ENCODE data around the gene CANT1. TPM values are rescaled to one million over a fixed set of nuclear protein-coding genes. Genes with fewer than 3 reads are reported as not detected.

CANT1 gene
- total and polyA plus RNA-seq, 2 of the 13 experiments (the other 11 are each of a cell fraction or from before 2014, with no cell fraction given): 34.1 to 42.1 TPM

DNA sequence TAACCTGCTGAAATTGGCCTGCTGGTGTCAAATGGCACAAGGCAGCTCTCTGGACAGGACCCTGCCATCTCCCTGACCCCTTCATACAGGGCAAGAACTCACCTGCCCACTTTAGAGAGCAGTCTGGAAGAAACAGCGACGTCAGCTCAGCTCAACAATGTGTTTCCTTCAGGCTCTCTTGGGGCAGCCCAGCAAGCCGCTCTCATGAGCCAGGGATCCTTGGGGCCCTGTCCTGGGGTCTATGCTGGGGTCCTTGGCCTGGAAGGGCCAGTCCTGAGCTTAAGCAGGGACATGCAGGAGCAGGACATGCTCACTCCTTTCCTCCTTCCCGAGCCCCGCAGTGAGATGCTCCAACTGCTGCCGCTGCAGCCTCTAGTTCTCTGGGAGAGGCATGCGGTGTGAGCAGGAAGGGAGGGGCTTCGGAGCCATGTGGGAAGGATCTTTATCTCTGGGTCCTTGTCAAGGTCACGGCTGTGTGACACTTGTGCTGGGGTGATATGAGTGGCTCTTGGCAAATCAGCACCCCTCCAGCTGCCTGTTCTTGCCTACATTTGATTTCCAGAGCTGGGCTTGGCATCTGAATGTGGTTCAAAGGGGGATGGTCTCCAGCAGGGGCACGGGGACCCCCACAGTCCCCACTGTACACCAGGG is 17.8 kb upstream of the CANT1 start (continued):
- no peak for TF ChIP-seq TIGD3 (CRISPR knock-in tag; IDR thresholded peaks at IDR 0.05; ENCODE audit: borderline replicate concordance)
- peak; percentile 84 for TF ChIP-seq DMAP1 (CRISPR knock-in tag; IDR thresholded peaks at IDR 0.05)
- TF ChIP-seq, protein P1, sequence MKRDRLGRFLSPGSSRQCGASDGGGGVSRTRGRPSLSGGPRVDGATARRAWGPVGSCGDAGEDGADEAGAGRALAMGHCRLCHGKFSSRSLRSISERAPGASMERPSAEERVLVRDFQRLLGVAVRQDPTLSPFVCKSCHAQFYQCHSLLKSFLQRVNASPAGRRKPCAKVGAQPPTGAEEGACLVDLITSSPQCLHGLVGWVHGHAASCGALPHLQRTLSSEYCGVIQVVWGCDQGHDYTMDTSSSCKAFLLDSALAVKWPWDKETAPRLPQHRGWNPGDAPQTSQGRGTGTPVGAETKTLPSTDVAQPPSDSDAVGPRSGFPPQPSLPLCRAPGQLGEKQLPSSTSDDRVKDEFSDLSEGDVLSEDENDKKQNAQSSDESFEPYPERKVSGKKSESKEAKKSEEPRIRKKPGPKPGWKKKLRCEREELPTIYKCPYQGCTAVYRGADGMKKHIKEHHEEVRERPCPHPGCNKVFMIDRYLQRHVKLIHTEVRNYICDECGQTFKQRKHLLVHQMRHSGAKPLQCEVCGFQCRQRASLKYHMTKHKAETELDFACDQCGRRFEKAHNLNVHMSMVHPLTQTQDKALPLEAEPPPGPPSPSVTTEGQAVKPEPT (CRISPR knock-in tag; IDR thresholded peaks at IDR 0.05; ENCODE audit: low read depth): 0 out of 2 replicates have a peak, but pooled peaks have one; percentile 57
- peak; percentile 86 for TF ChIP-seq ZFP1 (CRISPR knock-in tag; IDR thresholded peaks at IDR 0.05)
- no peak for TF ChIP-seq PRMT3 (CRISPR knock-in tag; IDR thresholded peaks at IDR 0.05; ENCODE audit: borderline replicate concordance, low read depth)
- TF ChIP-seq ATRX (CRISPR knock-in tag; IDR thresholded peaks at IDR 0.05; ENCODE audit: borderline replicate concordance): no peak
- TF ChIP-seq HNRNPUL1 (IDR thresholded peaks at IDR 0.05; ENCODE audit: low read depth, low read length): no peak
- TF ChIP-seq, protein P2, sequence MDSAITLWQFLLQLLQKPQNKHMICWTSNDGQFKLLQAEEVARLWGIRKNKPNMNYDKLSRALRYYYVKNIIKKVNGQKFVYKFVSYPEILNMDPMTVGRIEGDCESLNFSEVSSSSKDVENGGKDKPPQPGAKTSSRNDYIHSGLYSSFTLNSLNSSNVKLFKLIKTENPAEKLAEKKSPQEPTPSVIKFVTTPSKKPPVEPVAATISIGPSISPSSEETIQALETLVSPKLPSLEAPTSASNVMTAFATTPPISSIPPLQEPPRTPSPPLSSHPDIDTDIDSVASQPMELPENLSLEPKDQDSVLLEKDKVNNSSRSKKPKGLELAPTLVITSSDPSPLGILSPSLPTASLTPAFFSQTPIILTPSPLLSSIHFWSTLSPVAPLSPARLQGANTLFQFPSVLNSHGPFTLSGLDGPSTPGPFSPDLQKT (CRISPR knock-in tag; IDR thresholded peaks at IDR 0.05; ENCODE audit: borderline replicate concordance): no peak
- TF ChIP-seq SALL1 (CRISPR knock-in tag; IDR thresholded peaks at IDR 0.05): peak; percentile 58
- TF ChIP-seq ZNF142 (CRISPR knock-in tag; IDR thresholded peaks at IDR 0.05): no peak; the same call in 1 of the 2 replicates
- TF ChIP-seq ZKSCAN8 (CRISPR knock-in tag; IDR thresholded peaks at IDR 0.05; ENCODE audit: borderline replicate concordance): peak; percentile 76
- peak; percentile 73 for TF ChIP-seq ERF (CRISPR knock-in tag; IDR thresholded peaks at IDR 0.05)
- TF ChIP-seq DNMT3B (CRISPR knock-in tag; conservative IDR thresholded peaks at IDR 0.05): no peak
- TF ChIP-seq NFYB (CRISPR knock-in tag; IDR thresholded peaks at IDR 0.05): 0 out of 2 replicates have a peak, but pooled peaks have one; percentile 9
- TF ChIP-seq ZNF547 (CRISPR knock-in tag; IDR thresholded peaks at IDR 0.05): peak; percentile 68; the same call in 1 of the 2 replicates
- peak; percentile 99 for TF ChIP-seq POLR2G (IDR thresholded peaks at IDR 0.05; ENCODE audit: low read depth, low read length)
- TF ChIP-seq ZNF546 (CRISPR knock-in tag; conservative IDR thresholded peaks at IDR 0.05): no peak
- TF ChIP-seq ZNF792 (CRISPR knock-in tag; IDR thresholded peaks at IDR 0.05): peak; percentile 78
